Activated CD4-positive, alpha-beta T cell treated with anti-CD3 and anti-CD28 coated beads, Interleukin-2, amount 10 ng/mL, durations not matched to agents 24 days and 14 days (primary cell): ENCODE measurements around the gene FAF1. TPM values are rescaled to one million over a fixed set of nuclear protein-coding genes. Genes with fewer than 3 reads are reported as not detected.
"Not testable (repeated sequence)": the region's sequence is repeated elsewhere in the genome, so short reads cannot be mapped to it uniquely, and the experiment has no call there.

Experiments used
- DNase-seq: peaks from one replicate; pipeline ENCODE4 v3.0.0; 2022
- H3K27ac Mint-ChIP-seq: one replicate; pipeline ENCODE4 v1.8.0; 2022; ENCODE audit warnings: mild to moderate bottlenecking, mixed read lengths
- H3K27me3 Mint-ChIP-seq: one replicate; pipeline ENCODE4 v1.8.0; 2022; ENCODE audit warnings: mixed read lengths
- H3K36me3 Mint-ChIP-seq: one replicate; pipeline ENCODE4 v1.8.0; 2022; ENCODE audit warnings: low read depth, mild to moderate bottlenecking, mixed read lengths
- H3K4me1 Mint-ChIP-seq: one replicate; pipeline ENCODE4 v1.8.0; 2021; ENCODE audit warnings: mixed read lengths
- H3K4me3 Mint-ChIP-seq: one replicate; pipeline ENCODE4 v1.8.0; 2022; ENCODE audit warnings: mild to moderate bottlenecking, moderate library complexity, mixed read lengths
- H3K9me3 Mint-ChIP-seq: one replicate; pipeline ENCODE4 v1.8.0; 2021; ENCODE audit warnings: mixed read lengths
- intact Hi-C: fragments of 100-400 bp; cut with micrococcal nuclease; formaldehyde crosslinking; loops from one replicate; pipeline ENCODE4 v1.15.1; 2023
- total RNA-seq: library from RNA; stranded (reverse); gene quantifications from 2 replicates; pipeline ENCODE4 v1.2.3, GENCODE V29; 2022

FAF1 gene
- total RNA-seq, 1 donor from 2014 or later = 63.7 TPM

GRCh38 chr1:50901872-50902271, 58.2 kb downstream of the FAF1 start:
- DNase-seq = no peak
- no peaks in the 10 kb centered on the region for H3K27me3 Mint-ChIP-seq
- H3K36me3 Mint-ChIP-seq = peaks cover 2% of the 10 kb centered on the region
- no peaks in the 10 kb centered on the region for H3K4me1 Mint-ChIP-seq
- H3K27ac Mint-ChIP-seq = no peak overlapping the region
- H3K4me3 Mint-ChIP-seq = no peak overlapping the region
- intact Hi-C loops = no loop called here
- H3K9me3 Mint-ChIP-seq = no peaks in the 10 kb centered on the region

DNA sequence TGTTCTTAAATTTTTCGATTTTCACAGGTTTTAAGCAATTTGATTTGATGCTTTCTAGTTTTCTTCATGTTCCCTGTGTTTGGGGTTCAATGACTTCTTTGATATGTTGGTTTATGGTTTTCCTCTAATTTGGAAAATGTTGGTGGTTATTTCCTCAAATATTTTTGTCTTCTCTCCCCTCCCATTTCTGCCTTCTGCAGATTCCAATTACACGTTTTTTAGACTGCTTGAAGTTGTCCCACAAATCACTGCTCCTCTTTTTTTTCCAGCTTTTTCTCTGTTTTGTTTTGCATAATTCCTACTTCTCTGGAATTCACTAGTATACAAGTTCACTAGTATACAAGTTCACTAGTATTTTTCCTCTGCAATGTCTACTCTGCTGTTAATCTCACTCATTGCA, 61.3 kb downstream of the FAF1 start:
- intact Hi-C loops = no loop called here
- Mint-ChIP-seq H3K27ac (no peak overlapping the region), H3K36me3 (peaks cover 7% of the 10 kb centered on the region), H3K9me3 (peaks cover 4% of the 10 kb centered on the region), H3K4me1 (no peaks in the 10 kb centered on the region), H3K4me3 (no peak overlapping the region), H3K27me3 (no peaks in the 10 kb centered on the region)
- no peak for DNase-seq

- DNase-seq = no peak
- peaks cover 25% of the 10 kb centered on the region for H3K9me3 Mint-ChIP-seq
- H3K27ac Mint-ChIP-seq = no peak overlapping the region
- H3K4me1 Mint-ChIP-seq = no peaks in the 10 kb centered on the region
- no peak overlapping the region for H3K4me3 Mint-ChIP-seq
- no peaks in the 10 kb centered on the region for H3K27me3 Mint-ChIP-seq
- peaks cover 19% of the 10 kb centered on the region for H3K36me3 Mint-ChIP-seq
- intact Hi-C loops = no loop called here
Observed at GRCh38 chr1:50894340-50894739, 65.7 kb downstream of the FAF1 start.

DNA sequence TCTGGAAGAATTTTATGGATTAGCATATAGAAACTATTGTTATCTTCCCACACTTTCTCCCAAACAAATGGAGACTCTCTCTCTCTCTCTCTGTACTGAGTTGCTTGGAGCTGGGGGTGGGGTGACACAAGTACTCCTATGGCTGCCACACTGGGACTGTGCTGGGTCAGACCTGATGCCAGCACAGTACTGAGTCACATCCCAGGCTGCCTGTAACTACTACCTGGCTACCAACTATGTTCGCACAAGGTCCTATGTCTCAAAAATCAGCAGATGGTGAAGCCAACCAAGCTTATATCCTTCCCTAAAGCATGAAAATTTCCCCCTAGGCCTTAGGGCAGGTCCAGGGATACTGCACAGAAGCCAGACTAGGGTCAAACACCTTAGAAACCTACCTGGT, 66.6 kb downstream of the FAF1 start:
- no peak for DNase-seq
- intact Hi-C loops = no loop called here
- Mint-ChIP-seq H3K9me3 (peaks cover 25% of the 10 kb centered on the region), H3K36me3 (peaks cover 19% of the 10 kb centered on the region), H3K27me3 (no peaks in the 10 kb centered on the region), H3K27ac (no peak overlapping the region), H3K4me3 (no peak overlapping the region), H3K4me1 (no peaks in the 10 kb centered on the region)

DNA sequence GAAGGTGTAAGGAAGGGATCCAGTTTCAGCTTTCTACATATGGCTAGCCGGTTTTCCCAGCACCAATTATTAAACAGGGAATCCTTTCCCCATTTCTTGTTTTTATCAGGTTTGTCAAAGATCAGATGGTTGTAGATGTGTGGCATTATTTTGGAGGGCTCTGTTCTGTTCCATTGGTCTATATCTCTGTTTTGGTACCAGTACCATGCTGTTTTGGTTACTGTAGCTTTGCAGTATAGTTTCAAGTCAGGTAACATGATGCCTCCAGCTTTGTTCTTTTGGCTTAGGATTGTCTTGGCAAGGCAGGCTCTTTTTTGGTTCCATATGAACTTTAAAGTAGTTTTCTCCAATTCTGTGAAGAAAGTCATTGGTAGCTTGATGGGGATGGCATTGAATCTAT, 72.5 kb downstream of the FAF1 start:
- H3K27me3 Mint-ChIP-seq, H3K27ac Mint-ChIP-seq, H3K4me1 Mint-ChIP-seq, intact Hi-C loops, H3K4me3 Mint-ChIP-seq, H3K36me3 Mint-ChIP-seq, DNase-seq: not testable (repeated sequence)
- peaks cover 10% of the 10 kb centered on the region for H3K9me3 Mint-ChIP-seq

DNA sequence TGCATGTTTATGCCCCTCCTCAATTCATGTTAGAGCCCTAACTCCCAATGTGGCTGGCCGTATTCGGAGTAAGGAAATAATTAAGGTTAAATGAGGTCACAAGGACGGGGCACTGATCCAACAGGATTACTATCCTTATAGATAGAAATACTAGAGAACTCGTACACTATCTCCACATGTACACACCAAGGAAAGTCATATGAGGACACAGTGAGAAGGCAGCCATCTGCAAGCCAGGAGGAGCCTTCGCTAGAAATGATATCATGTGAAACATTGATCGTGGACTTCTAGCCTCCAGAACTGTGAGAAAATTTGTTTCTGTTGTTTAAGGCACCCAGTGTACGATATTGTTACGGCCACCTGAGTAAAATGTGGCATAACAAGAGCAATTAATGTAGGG, 79.7 kb downstream of the FAF1 start:
- no peak for DNase-seq
- intact Hi-C loops = no loop called here
- H3K27me3 Mint-ChIP-seq = no peaks in the 10 kb centered on the region
- no peak overlapping the region for H3K27ac Mint-ChIP-seq
- no peaks in the 10 kb centered on the region for H3K9me3 Mint-ChIP-seq
- H3K36me3 Mint-ChIP-seq = peaks cover 1% of the 10 kb centered on the region
- H3K4me3 Mint-ChIP-seq = no peak overlapping the region
- H3K4me1 Mint-ChIP-seq = no peaks in the 10 kb centered on the region

DNA sequence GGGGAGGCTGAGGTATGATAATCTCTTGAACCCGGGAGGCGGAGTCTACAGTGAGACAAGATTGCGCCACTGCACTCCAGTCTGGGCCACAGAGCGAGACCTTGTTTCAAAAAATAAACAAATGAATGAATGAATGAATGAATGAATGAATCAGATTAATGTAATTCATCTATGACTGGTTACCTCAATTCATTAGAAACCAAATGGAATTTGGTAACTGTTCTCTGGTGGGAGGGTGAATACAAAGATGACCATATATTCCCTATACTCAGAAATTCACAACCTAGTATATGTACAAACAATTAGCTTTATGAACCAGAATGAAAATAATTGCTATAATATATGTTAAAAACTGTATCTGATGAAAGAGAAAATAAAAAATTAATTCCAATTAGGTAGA, 80.9 kb downstream of the FAF1 start:
- intact Hi-C loops = no loop called here
- Mint-ChIP-seq H3K9me3 (no peaks in the 10 kb centered on the region), H3K27me3 (no peaks in the 10 kb centered on the region), H3K27ac (no peak overlapping the region), H3K36me3 (peaks cover 1% of the 10 kb centered on the region), H3K4me3 (no peak overlapping the region), H3K4me1 (no peaks in the 10 kb centered on the region)
- no peak for DNase-seq

DNA sequence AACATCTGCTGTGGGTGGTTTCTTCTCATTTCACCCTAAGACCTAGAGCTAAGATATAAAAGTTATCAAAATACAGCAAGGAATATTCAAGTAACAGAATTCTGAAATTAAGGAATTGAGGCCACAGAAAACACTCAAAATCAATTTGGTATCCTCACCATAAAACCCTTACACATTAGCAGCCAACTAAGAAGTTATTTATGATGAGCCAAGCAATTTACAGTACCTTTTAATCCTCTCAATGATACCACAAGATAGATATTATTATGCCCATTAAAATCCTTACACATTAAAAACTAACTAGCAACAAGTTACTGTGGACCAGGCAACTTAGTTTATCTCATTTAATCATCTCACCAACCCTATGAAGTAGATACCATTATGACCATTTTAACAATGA, 81.6 kb downstream of the FAF1 start:
- intact Hi-C loops = no loop called here
- DNase-seq = no peak
- no peaks in the 10 kb centered on the region for H3K27me3 Mint-ChIP-seq

DNA sequence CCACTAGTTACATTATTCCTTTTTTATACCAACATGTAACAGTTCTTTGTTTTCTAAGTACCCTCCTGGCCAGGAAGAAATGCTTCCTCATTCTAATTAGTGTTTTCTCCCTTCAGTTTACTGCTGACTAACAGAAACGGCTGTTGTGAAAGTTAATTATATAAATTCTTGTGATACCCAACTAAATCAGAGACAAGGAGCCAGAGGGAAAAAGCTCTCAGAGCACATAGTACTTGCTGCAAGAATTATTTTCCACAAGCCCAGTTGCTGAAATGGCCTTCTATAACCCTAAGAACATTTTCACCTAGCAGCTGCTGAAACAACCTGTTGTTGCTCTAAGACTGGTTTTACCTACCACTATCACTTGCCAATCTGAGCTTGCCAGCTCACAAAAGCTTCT, 82.4 kb downstream of the FAF1 start:
- H3K4me1 Mint-ChIP-seq = peaks cover 5% of the 10 kb centered on the region
- no peaks in the 10 kb centered on the region for H3K27me3 Mint-ChIP-seq
- intact Hi-C loops = no loop called here
- H3K27ac Mint-ChIP-seq = no peak overlapping the region
- H3K36me3 Mint-ChIP-seq = no peaks in the 10 kb centered on the region
- no peak overlapping the region for H3K4me3 Mint-ChIP-seq
- H3K9me3 Mint-ChIP-seq = no peaks in the 10 kb centered on the region
- no peak for DNase-seq

More for the DNA sequence above, 81.6 kb downstream of the FAF1 start:
- H3K4me3 Mint-ChIP-seq = no peak overlapping the region
- H3K27ac Mint-ChIP-seq = no peak overlapping the region
- peaks cover 1% of the 10 kb centered on the region for H3K36me3 Mint-ChIP-seq
- peaks cover 3% of the 10 kb centered on the region for H3K4me1 Mint-ChIP-seq
- no peaks in the 10 kb centered on the region for H3K9me3 Mint-ChIP-seq

- no peak overlapping the region for H3K27ac Mint-ChIP-seq
Observed at GRCh38 chr1:50873458-50874187, 86.4 kb downstream of the FAF1 start.

GRCh38 chr1:50864845-50865244, 95.2 kb downstream of the FAF1 start:
- H3K36me3 Mint-ChIP-seq = peaks cover 18% of the 10 kb centered on the region
- intact Hi-C loops, H3K4me3 Mint-ChIP-seq, H3K27me3 Mint-ChIP-seq, H3K27ac Mint-ChIP-seq, DNase-seq, H3K4me1 Mint-ChIP-seq: not testable (repeated sequence)
- H3K9me3 Mint-ChIP-seq = peaks cover 44% of the 10 kb centered on the region

More at GRCh38 chr1:50873458-50874187, 86.4 kb downstream of the FAF1 start:
- Mint-ChIP-seq H3K36me3 (no peaks in the 10 kb centered on the region), H3K4me1 (peaks cover 5% of the 10 kb centered on the region), H3K27me3 (no peaks in the 10 kb centered on the region), H3K9me3 (no peaks in the 10 kb centered on the region), H3K4me3 (peak overlapping the region; percentile 55)
- intact Hi-C loops = loop anchor here (1.0 to 5.0 kb wide), 2 partner anchors 316 to 424 kb away; no protein-coding TSS in a partner anchor
- DNase-seq = peak; percentile 88

DNA sequence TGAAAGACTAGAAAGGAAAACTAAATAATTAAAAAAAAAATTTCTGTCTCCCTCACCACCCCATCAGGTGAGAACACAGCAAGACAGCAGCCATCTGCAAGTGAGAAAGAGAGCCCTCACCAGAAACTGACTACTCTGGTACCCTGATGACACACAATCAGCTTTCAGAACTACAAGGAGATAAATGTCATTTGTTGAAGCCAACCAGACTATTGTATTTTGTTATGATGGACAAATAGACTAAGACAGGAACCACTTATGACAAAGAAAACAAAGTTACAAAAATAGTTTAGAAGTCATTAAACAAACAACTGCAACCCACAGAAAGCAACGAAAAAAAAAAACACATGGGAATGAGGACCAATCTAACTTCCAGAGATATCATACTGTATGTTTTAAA, 98.3 kb downstream of the FAF1 start:
- H3K36me3 Mint-ChIP-seq = peaks cover 23% of the 10 kb centered on the region
- H3K27me3 Mint-ChIP-seq = no peaks in the 10 kb centered on the region
- H3K9me3 Mint-ChIP-seq = peaks cover 36% of the 10 kb centered on the region
- DNase-seq = no peak
- intact Hi-C loops = no loop called here
- no peak overlapping the region for H3K4me3 Mint-ChIP-seq
- H3K27ac Mint-ChIP-seq = no peak overlapping the region
- H3K4me1 Mint-ChIP-seq = no peaks in the 10 kb centered on the region

GRCh38 chr1:50860702-50861101, 99.4 kb downstream of the FAF1 start:
- Mint-ChIP-seq H3K4me3 (no peak overlapping the region), H3K9me3 (peaks cover 26% of the 10 kb centered on the region), H3K27ac (no peak overlapping the region), H3K36me3 (peaks cover 19% of the 10 kb centered on the region), H3K4me1 (no peaks in the 10 kb centered on the region), H3K27me3 (no peaks in the 10 kb centered on the region)
- intact Hi-C loops = no loop called here
- no peak for DNase-seq

GRCh38 chr1:50860256-50860655, 99.8 kb downstream of the FAF1 start:
- Mint-ChIP-seq H3K27ac (no peak overlapping the region), H3K4me3 (no peak overlapping the region), H3K9me3 (peaks cover 26% of the 10 kb centered on the region), H3K27me3 (no peaks in the 10 kb centered on the region), H3K4me1 (no peaks in the 10 kb centered on the region), H3K36me3 (peaks cover 19% of the 10 kb centered on the region)
- DNase-seq = no peak
- intact Hi-C loops = no loop called here

DNA sequence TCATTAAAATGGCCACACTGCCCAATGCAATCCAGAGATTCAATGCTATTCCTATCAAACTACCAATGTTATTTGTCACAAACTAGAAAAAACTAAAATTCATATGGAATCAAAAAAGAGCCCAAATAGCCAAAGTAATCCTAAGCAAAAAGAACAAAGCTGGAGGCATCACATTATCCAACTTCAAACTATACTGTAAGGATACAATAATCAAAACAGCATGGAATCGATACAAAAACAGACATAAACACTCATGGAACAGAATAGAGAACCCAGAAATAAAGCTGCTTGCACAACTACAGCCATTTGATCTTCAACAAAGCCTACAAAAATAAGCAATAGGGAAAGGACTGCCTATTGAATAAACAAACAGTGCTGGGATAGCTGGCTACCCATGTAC, 100.4 kb downstream of the FAF1 start:
- no peaks in the 10 kb centered on the region for H3K27me3 Mint-ChIP-seq
- peaks cover 26% of the 10 kb centered on the region for H3K9me3 Mint-ChIP-seq
- H3K4me3 Mint-ChIP-seq = no peak overlapping the region
- H3K36me3 Mint-ChIP-seq = peaks cover 19% of the 10 kb centered on the region
- intact Hi-C loops = no loop called here
- DNase-seq = no peak
- no peaks in the 10 kb centered on the region for H3K4me1 Mint-ChIP-seq
- H3K27ac Mint-ChIP-seq = no peak overlapping the region
